ENCODE measurements around the gene OR8S1.
"Not testable (repeated sequence)": the region's sequence is repeated elsewhere in the genome, so short reads cannot be mapped to it uniquely, and the experiment has no call there.

OR8S1 gene

GRCh38 chr12:48525332-48525731 lies at the start of gene OR8S1:
TSS of gene OR8S1 (plus strand) at chr12:48525632. CDS start at chr12:48525632, 0 bp downstream.
- DNase-seq: no peak

- DNase-seq: no peak
Observed at GRCh38 chr12:48482198-48482597, 43.2 kb upstream of the OR8S1 start, which contains the start of gene C12orf54. TSS of gene C12orf54 (plus strand) at chr12:48482498. CDS start at chr12:48483297, 799 bp downstream.

GRCh38 chr12:48482930-48483329 lies 42.5 kb upstream of the OR8S1 start:
- DNase-seq: no peak

- DNase-seq: no peak
Observed at GRCh38 chr12:48486261-48486660, 39.2 kb upstream of the OR8S1 start.

GRCh38 chr12:48486679-48487078 lies 38.8 kb upstream of the OR8S1 start:
- no peak for DNase-seq

- DNase-seq: no peak
Observed at GRCh38 chr12:48489012-48489411, 36.4 kb upstream of the OR8S1 start.

GRCh38 chr12:48489456-48489855 lies 36.0 kb upstream of the OR8S1 start:
- DNase-seq: not testable (repeated sequence)

- not testable (repeated sequence) for DNase-seq
Observed at GRCh38 chr12:48500281-48500680, 25.2 kb upstream of the OR8S1 start.

- not testable (repeated sequence) for DNase-seq
Observed at GRCh38 chr12:48506836-48507235, 18.6 kb upstream of the OR8S1 start.

GRCh38 chr12:48508987-48509386 lies 16.4 kb upstream of the OR8S1 start:
- no peak for DNase-seq

GRCh38 chr12:48510111-48510510 lies 15.3 kb upstream of the OR8S1 start:
- no peak for DNase-seq

- DNase-seq: no peak
Observed at GRCh38 chr12:48512855-48513254, 12.6 kb upstream of the OR8S1 start.

- DNase-seq: no peak
Observed at GRCh38 chr12:48514728-48515127, 10.7 kb upstream of the OR8S1 start.

GRCh38 chr12:48520381-48520780 lies 5.1 kb upstream of the OR8S1 start:
- not testable (repeated sequence) for DNase-seq

GRCh38 chr12:48527891-48528670 lies 2.6 kb downstream of the OR8S1 start:
- DNase-seq: no peak

- DNase-seq: no peak
Observed at GRCh38 chr12:48532601-48533000, 7.2 kb downstream of the OR8S1 start.

GRCh38 chr12:48536602-48537001 lies 11.2 kb downstream of the OR8S1 start:
- no peak for DNase-seq

- peak; percentile 39 for DNase-seq
Observed at GRCh38 chr12:48542300-48542928, 17.0 kb downstream of the OR8S1 start.

- no peak for DNase-seq
Observed at GRCh38 chr12:48545833-48546469, 20.5 kb downstream of the OR8S1 start.

- DNase-seq: not testable (repeated sequence)
Observed at GRCh38 chr12:48547012-48547411, 21.6 kb downstream of the OR8S1 start.

- not testable (repeated sequence) for DNase-seq
Observed at GRCh38 chr12:48551636-48552035, 26.2 kb downstream of the OR8S1 start.

- DNase-seq: peak; percentile 3
Observed at GRCh38 chr12:48553666-48554343, 28.4 kb downstream of the OR8S1 start.

- no peak for DNase-seq
Observed at GRCh38 chr12:48556631-48557030, 31.2 kb downstream of the OR8S1 start.
